ENCODE measurements around the gene FMN2.

FMN2 gene

GRCh38 chr1:240109920-240110636, 18.4 kb downstream of the FMN2 start:
- no peaks in the 10 kb centered on the region for H3K27me3 ChIP-seq
- H3K4me3 ChIP-seq (ENCODE audit: low read depth in 1 of 2, low read length in 1 of 2) = no peak overlapping the region
- H3K36me3 ChIP-seq = no peaks in the 10 kb centered on the region
- no peaks in the 10 kb centered on the region for H3K4me1 ChIP-seq (ENCODE audit: control insufficient read depth in 1 of 2, insufficient read depth in 1 of 2, low read depth in 1 of 2, low read length in 1 of 2)
- H3K9me3 ChIP-seq = no peaks in the 10 kb centered on the region
- TF ChIP-seq CTCF (IDR thresholded peaks at IDR 0.05) = no peak
- no peak overlapping the region for H3K27ac ChIP-seq

GRCh38 chr1:240111558-240111957, 19.9 kb downstream of the FMN2 start:
- H3K36me3 ChIP-seq = no peaks in the 10 kb centered on the region
- TF ChIP-seq CTCF (IDR thresholded peaks at IDR 0.05) = no peak
- no peaks in the 10 kb centered on the region for H3K27me3 ChIP-seq
- no peak overlapping the region for H3K27ac ChIP-seq
- no peak overlapping the region for H3K4me3 ChIP-seq (ENCODE audit: low read depth in 1 of 2, low read length in 1 of 2)
- H3K4me1 ChIP-seq (ENCODE audit: control insufficient read depth in 1 of 2, insufficient read depth in 1 of 2, low read depth in 1 of 2, low read length in 1 of 2) = no peaks in the 10 kb centered on the region
- no peaks in the 10 kb centered on the region for H3K9me3 ChIP-seq

- Histone ChIP-seq H3K9me3 (no peaks in the 10 kb centered on the region), H3K4me1 (ENCODE audit: control insufficient read depth in 1 of 2, insufficient read depth in 1 of 2, low read depth in 1 of 2, low read length in 1 of 2) (no peaks in the 10 kb centered on the region), H3K36me3 (no peaks in the 10 kb centered on the region), H3K27ac (no peak overlapping the region), H3K4me3 (ENCODE audit: low read depth in 1 of 2, low read length in 1 of 2) (no peak overlapping the region), H3K27me3 (no peaks in the 10 kb centered on the region)
- TF ChIP-seq CTCF (IDR thresholded peaks at IDR 0.05) = no peak
Measured at GRCh38 chr1:240114222-240114621, 22.5 kb downstream of the FMN2 start.

GRCh38 chr1:240115831-240116230, 24.1 kb downstream of the FMN2 start:
- H3K27ac ChIP-seq = no peak overlapping the region
- no peaks in the 10 kb centered on the region for H3K9me3 ChIP-seq
- TF ChIP-seq CTCF (IDR thresholded peaks at IDR 0.05) = no peak
- no peaks in the 10 kb centered on the region for H3K4me1 ChIP-seq (ENCODE audit: control insufficient read depth in 1 of 2, insufficient read depth in 1 of 2, low read depth in 1 of 2, low read length in 1 of 2)
- H3K27me3 ChIP-seq = no peaks in the 10 kb centered on the region
- no peak overlapping the region for H3K4me3 ChIP-seq (ENCODE audit: low read depth in 1 of 2, low read length in 1 of 2)
- H3K36me3 ChIP-seq = no peaks in the 10 kb centered on the region

GRCh38 chr1:240116831-240117769, 25.4 kb downstream of the FMN2 start:
- Histone ChIP-seq H3K36me3 (no peaks in the 10 kb centered on the region), H3K27me3 (no peaks in the 10 kb centered on the region), H3K27ac (no peak overlapping the region), H3K9me3 (no peaks in the 10 kb centered on the region), H3K4me3 (ENCODE audit: low read depth in 1 of 2, low read length in 1 of 2) (no peak overlapping the region), H3K4me1 (ENCODE audit: control insufficient read depth in 1 of 2, insufficient read depth in 1 of 2, low read depth in 1 of 2, low read length in 1 of 2) (no peaks in the 10 kb centered on the region)
- TF ChIP-seq CTCF (IDR thresholded peaks at IDR 0.05) = no peak
